ENCODE results near the gene BLNK.

BLNK gene

DNA sequence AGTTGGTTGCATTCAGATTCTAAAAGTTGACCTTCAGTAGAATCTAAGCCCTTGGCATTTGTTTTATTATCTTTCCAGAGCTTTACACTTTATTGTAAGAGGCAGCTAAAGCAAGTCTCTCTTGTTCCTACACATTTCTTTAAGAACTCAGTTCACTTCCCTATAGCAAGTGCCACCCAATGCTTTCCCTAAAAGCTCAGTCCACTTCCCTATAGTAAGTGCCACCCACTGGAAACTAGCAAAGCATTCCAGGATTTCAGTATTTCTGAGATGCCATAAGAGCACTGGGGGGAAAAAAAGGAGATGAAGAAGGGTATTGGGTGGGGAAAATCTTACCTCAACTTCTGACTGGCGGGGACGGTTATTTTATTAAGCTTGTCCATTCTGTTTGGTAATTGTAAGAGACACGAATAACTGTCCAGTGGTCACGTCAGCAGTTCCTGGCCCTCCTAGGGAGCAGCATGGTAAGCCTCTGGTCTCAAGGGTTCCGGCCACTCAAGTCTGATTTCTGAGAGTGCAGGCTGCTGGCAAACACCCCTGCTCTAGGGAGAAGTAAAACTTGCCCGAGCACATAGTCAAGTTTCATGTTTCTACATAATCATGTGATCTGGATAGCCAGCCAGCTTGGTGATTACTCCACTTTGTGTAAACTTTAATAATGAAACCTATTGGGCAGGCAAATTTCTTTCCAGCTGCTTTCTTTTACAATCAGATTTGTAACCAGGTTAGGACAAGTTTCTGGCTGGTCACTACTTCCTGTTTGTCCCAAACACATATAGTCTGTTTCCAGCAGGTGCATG, at the start of gene BLNK:
TSS of gene BLNK (minus strand) at position 554 of the 800 bp plus-strand sequence. CDS start at position 383, 171 bp downstream.
- no peak within 1 kb of the TSS for H3K4me3 ChIP-seq (ENCODE audit: control insufficient read depth, low read depth, low read length)
- no peak for DNase-seq (ENCODE audit: low read depth)
- TF ChIP-seq, protein P1, sequence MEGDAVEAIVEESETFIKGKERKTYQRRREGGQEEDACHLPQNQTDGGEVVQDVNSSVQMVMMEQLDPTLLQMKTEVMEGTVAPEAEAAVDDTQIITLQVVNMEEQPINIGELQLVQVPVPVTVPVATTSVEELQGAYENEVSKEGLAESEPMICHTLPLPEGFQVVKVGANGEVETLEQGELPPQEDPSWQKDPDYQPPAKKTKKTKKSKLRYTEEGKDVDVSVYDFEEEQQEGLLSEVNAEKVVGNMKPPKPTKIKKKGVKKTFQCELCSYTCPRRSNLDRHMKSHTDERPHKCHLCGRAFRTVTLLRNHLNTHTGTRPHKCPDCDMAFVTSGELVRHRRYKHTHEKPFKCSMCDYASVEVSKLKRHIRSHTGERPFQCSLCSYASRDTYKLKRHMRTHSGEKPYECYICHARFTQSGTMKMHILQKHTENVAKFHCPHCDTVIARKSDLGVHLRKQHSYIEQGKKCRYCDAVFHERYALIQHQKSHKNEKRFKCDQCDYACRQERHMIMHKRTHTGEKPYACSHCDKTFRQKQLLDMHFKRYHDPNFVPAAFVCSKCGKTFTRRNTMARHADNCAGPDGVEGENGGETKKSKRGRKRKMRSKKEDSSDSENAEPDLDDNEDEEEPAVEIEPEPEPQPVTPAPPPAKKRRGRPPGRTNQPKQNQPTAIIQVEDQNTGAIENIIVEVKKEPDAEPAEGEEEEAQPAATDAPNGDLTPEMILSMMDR (IDR thresholded peaks at IDR 0.05; ENCODE audit: control insufficient read depth, insufficient read depth, low read depth, low read length, missing control alignments) = no peak

DNA sequence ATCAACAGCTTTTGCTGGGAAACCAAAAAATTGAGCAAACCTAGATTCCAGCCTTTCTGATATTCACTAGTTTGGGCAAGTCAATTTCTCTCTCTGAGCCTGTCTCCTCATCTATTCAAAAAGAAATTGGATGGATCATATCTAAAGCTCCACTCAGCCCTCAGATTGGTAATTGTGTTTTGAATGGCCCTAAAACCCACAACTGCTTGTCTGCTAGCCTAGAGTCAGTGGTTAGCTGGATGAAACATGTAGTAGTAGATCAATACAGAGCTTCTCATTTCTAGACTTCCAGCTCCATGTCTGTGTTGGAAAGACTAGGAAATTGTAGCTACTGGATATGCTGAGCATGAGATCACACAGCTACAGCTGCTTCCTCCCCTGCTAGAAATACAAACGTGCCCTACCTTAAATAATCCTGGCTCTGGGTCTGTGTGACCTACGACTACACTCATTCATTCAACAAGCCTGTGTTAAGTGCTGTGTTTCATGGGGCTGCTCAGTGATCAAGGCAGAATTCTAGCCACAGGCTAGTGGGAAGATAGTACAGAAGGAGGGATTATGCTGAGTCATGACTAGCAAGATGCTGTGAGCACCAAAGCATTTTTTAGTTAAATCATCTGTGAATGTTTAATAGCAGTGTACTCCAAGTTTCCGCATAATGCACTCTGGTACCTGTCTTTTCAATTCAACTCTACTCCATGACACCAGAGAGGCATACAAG, 48.5 kb upstream of the BLNK start:
- no peak overlapping the region for H3K4me3 ChIP-seq (ENCODE audit: control insufficient read depth, low read depth, low read length)
- TF ChIP-seq, protein P1 (IDR thresholded peaks at IDR 0.05; ENCODE audit: control insufficient read depth, insufficient read depth, low read depth, low read length, missing control alignments) = no peak
- no peak for DNase-seq (ENCODE audit: low read depth)

DNA sequence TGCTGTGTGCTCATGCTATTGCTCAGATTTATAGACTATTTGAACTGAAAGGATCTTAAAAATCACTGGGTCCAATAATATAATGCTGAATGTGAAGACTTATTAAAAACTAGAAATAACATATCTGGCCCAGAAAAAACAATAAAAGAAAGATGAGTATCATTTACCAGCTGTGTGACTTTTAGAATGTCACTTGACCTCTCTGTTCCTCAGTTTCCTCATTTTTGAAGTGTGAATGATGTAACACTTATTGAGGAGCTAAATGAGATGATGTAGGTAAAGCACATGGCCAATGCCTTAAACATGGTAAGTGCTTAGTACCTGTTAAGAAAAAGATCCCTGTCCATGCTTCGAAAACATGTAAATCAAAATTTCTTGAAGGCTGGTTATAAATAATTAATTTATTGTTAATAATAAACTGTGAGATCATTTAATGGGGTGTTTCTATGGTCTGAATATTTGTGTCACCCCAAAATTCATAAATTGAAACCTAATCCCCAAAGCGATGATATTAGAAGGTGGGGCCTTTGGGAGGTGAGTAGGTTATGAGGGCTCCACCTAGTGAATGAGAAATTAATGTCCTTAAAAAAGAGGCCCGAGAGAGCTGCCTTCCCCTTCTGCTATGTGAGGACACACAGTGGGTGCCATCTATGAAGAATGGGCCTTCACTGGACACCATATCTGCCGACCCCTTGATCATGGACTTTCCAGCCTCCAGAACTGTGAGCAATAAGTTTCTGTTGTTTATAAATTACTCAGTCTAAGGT, 45.9 kb upstream of the BLNK start:
- TF ChIP-seq, protein P1 (IDR thresholded peaks at IDR 0.05; ENCODE audit: control insufficient read depth, insufficient read depth, low read depth, low read length, missing control alignments) = no peak
- DNase-seq (ENCODE audit: low read depth) = no peak

DNA sequence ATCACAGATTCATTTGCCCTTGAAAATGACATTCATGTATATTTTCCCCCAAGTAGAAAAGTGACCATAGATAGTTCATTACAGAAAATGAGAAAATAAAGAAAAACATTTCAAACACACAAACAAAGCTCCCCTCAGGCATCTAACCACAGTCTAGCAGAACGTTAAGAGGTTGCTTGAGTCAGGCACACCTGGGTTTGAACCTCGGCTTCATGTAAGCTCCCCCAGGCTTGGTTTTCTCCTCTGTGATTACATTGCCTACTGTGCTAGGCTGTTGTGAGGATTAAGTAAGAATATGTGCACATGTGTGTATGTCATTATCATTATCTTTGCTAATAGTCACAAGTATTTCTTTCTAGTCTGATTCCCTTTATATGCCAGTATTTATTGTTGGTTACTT, 42.0 kb upstream of the BLNK start:
- H3K4me3 ChIP-seq (ENCODE audit: control insufficient read depth, low read depth, low read length) = no peak overlapping the region
- no peak for DNase-seq (ENCODE audit: low read depth)
- TF ChIP-seq, protein P1 (IDR thresholded peaks at IDR 0.05; ENCODE audit: control insufficient read depth, insufficient read depth, low read depth, low read length, missing control alignments) = no peak

More for the DNA sequence above, 45.9 kb upstream of the BLNK start:
- no peak overlapping the region for H3K4me3 ChIP-seq (ENCODE audit: control insufficient read depth, low read depth, low read length)

DNA sequence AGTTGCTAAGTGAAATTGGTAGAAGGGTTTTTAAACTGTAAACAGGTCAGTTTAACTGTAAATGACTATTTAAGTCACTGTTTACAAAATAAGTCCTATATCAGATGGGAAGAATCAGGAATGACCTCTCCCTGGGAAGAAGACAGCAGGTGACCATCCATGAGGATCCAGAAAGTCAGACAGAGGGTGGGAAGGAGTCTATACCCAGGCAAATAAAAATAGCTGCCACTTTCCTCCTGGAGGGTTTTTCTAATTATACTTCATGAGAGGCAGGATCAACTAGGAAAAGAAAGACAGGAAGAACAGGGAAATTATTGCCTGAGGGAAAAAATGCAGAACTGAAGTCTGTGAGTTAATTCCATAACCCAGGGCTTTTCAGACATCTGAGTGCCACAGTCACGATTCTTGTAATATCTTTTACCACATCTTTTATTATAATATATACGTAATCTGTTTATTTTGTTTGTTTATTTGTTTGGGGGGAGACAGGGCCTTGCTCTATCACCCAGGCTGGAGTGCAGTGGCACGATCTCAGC, 39.9 kb upstream of the BLNK start:
- H3K4me3 ChIP-seq (ENCODE audit: control insufficient read depth, low read depth, low read length) = no peak overlapping the region
- DNase-seq (ENCODE audit: low read depth) = no peak
- TF ChIP-seq, protein P1 (IDR thresholded peaks at IDR 0.05; ENCODE audit: control insufficient read depth, insufficient read depth, low read depth, low read length, missing control alignments) = no peak

DNA sequence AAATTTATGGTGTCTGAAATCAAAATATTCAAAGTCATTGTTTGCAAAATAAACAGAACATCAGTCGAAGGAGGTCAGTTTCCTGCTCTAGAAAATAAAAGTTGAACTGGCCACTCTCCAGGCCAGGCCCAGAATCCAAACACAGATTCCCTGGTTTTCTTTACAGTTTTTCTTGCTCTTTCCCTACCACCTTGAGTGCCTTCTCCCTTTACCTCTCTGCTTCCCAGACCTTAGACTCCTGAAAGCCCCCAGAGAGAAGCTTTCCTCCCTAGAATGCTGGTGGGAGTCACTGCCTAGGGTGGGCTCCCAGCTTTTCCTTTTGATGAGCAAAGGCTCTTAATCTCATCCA, 38.9 kb upstream of the BLNK start:
- no peak for DNase-seq (ENCODE audit: low read depth)
- TF ChIP-seq, protein P1 (IDR thresholded peaks at IDR 0.05; ENCODE audit: control insufficient read depth, insufficient read depth, low read depth, low read length, missing control alignments) = no peak
- H3K4me3 ChIP-seq (ENCODE audit: control insufficient read depth, low read depth, low read length) = no peak overlapping the region

All from AG09309 (cell line).